Fibroblast of mammary gland (primary cell): Measurements from ENCODE around the gene PLCL2.
"Not testable (repeated sequence)": the region's sequence is repeated elsewhere in the genome, so short reads cannot be mapped to it uniquely, and the experiment has no call there.

Experiments used
- DNase-seq: peaks from one replicate; pipeline ENCODE4 v3.0.0-alpha.2; 2010; ENCODE audit warnings: low read depth
- H3K4me3 ChIP-seq: 2 replicates; pipeline ENCODE4 v1.5.1; 2011; ENCODE audit warnings: low read depth, mild to moderate bottlenecking, low read length, moderate library complexity; ENCODE audit not compliant: control insufficient read depth
- CTCF ChIP-seq: conservative IDR thresholded peaks from 2 replicates; pipeline ENCODE4 v1.5.1; 2011; ENCODE audit warnings: low read depth, low read length, inconsistent platforms; ENCODE audit not compliant: control insufficient read depth, insufficient read depth

The PLCL2 gene

GRCh38 chr3:16945330-16945729 lies 60.6 kb downstream of the PLCL2 start:
- H3K4me3 ChIP-seq, result no peak overlapping the region
- no peak for TF ChIP-seq CTCF
- DNase-seq, result peak; percentile 52

DNA sequence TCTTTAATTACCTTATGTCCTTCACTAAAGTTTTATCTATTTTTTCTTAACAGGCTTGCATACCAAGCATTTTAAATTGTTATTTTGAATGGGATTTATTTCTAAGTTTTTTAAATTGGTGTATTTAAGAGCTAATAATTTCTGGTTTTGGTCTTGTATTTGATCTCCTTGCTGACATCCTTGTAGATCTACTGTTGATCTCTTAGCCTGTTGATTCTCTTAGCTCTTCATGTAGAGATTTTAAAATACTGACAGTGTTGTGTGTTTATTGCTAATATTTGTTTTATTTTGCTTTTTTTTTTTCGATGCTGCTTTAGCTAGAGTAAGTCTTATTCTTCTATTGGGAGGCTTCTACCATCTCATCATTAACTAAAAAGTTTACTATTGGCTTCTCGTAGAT lies 65.5 kb downstream of the PLCL2 start:
- no peak for DNase-seq
- TF ChIP-seq CTCF, result no peak
- H3K4me3 ChIP-seq, result no peak overlapping the region

GRCh38 chr3:16950845-16951244 lies 66.1 kb downstream of the PLCL2 start:
- DNase-seq, result no peak
- no peak overlapping the region for H3K4me3 ChIP-seq
- no peak for TF ChIP-seq CTCF

GRCh38 chr3:16957852-16958251 lies 73.1 kb downstream of the PLCL2 start:
- DNase-seq, H3K4me3 ChIP-seq: not testable (repeated sequence)

GRCh38 chr3:16960125-16960524 lies 75.4 kb downstream of the PLCL2 start:
- TF ChIP-seq CTCF, result no peak
- DNase-seq, result no peak

DNA sequence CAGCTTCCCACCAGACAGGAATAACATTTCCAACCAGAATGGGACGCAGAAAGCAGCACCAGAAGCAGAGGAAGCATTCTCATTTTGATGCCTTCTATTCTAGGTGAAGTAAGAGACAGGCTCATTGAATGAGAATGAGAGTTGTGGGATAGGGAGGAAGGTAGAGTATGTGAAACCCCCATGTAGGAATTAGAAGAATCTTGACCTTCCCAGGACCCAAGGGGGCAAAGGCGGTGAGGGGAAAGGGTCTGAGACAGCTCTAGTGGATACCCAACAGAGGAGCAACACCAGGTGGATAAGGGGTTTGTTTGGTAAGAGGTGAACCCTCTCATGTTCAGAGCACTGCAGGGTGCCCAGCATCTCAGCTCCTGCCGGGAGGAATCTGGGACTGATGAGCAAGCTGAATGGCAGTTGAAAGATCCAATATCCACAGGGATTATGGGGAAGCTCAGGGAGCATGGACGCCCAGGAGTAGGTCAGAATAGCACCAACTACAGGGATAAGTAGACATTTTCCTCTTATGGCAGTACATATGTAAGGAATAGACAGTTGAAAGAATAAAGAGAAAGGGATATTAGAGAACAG lies 77.0 kb downstream of the PLCL2 start:
- no peak for DNase-seq
- H3K4me3 ChIP-seq, result no peak overlapping the region
- TF ChIP-seq CTCF, result no peak

More at GRCh38 chr3:16960125-16960524, 75.4 kb downstream of the PLCL2 start:
- H3K4me3 ChIP-seq, result no peak overlapping the region

DNA sequence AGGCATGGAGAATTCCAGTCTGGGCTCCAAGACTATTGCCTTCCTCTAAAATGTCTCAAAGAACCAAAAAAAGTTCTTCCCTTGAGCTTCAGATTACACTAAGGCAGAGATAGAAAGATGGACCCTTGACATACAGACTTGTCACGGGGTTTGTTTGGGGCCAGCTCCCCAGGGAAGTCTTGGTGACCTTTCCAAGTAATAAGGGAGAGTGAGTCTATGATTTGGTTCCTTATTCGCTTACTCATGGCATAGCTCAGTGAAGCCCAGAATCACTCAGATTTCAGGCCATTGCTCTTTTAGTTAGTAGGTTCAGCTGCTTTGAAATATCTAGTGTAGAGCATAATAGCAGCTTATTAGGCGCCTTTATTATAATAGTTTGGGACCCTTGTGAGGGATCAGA lies 90.3 kb downstream of the PLCL2 start:
- peak; percentile 73 for DNase-seq
- H3K4me3 ChIP-seq, result no peak overlapping the region
- no peak for TF ChIP-seq CTCF
